HepG2 (cell line): ENCODE data around the gene ATP23. TPM values are rescaled to one million over a fixed set of nuclear protein-coding genes. Genes with fewer than 3 reads are reported as not detected.

Experiments
- CBX2 ChIP-seq, 2 experiments: fragments of 200-600 bp in 1 of 2; sonication (generic); formaldehyde crosslinking in 1 of 2; IDR thresholded peaks; 2 replicates each; pipeline versions ENCODE4 v1.7.0 to v1.8.1; 2018 to 2022; ENCODE audit warnings: low read depth in 2 of 2, low read length in 1 of 2, mild to moderate bottlenecking in 1 of 2, missing genetic modification reagents in 1 of 2
- DMAP1 ChIP-seq: IDR thresholded peaks from 2 replicates; pipeline ENCODE4 v1.6.1; 2016
- E2F1 ChIP-seq: sonication (generic); formaldehyde crosslinking; IDR thresholded peaks from 2 replicates; pipeline ENCODE4 v1.5.0; 2020; ENCODE audit warnings: missing genetic modification reagents
- E2F5 ChIP-seq: sonication (generic); formaldehyde crosslinking; conservative IDR thresholded peaks from 2 replicates; pipeline ENCODE4 v1.4.0; 2020; ENCODE audit warnings: missing genetic modification reagents
- HNF1A ChIP-seq, 2 experiments: sonication (generic) in 1 of 2; formaldehyde crosslinking in 1 of 2; IDR thresholded peaks; 2 replicates each; pipeline versions ENCODE4 v1.4.0 to v1.6.1; 2016 to 2020; ENCODE audit warnings: borderline replicate concordance in 1 of 2, low read depth in 1 of 2, mild to moderate bottlenecking in 1 of 2, missing genetic modification reagents in 1 of 2
- JUNB ChIP-seq: sonication (generic); formaldehyde crosslinking; IDR thresholded peaks from 2 replicates; pipeline ENCODE4 v1.8.0; 2022; ENCODE audit warnings: missing genetic modification reagents, mild to moderate bottlenecking, borderline replicate concordance
- MAX ChIP-seq: IDR thresholded peaks from 2 replicates; pipeline ENCODE4 v1.6.1; 2012; ENCODE audit warnings: inconsistent platforms
- NFKB2 ChIP-seq: sonication (generic); formaldehyde crosslinking; IDR thresholded peaks from 2 replicates; pipeline ENCODE4 v1.4.0; 2020; ENCODE audit warnings: missing genetic modification reagents, borderline replicate concordance
- NR3C1 ChIP-seq: sonication (generic); formaldehyde crosslinking; IDR thresholded peaks from 2 replicates; pipeline ENCODE4 v1.4.0; 2020; ENCODE audit warnings: missing genetic modification reagents
- NRL ChIP-seq: sonication (generic); formaldehyde crosslinking; IDR thresholded peaks from 2 replicates; pipeline ENCODE4 v1.5.0; 2020; ENCODE audit warnings: missing genetic modification reagents, mild to moderate bottlenecking, moderate library complexity, borderline replicate concordance
- PCBP2 ChIP-seq: fragments of 200-400 bp; formaldehyde crosslinking; optimal IDR thresholded peaks from 2 replicates; pipeline ENCODE3; 2018; ENCODE audit warnings: low read length, low read depth; ENCODE audit not compliant: poor library complexity, severe bottlenecking
- PPARG ChIP-seq: conservative IDR thresholded peaks from 2 replicates; pipeline ENCODE4 v1.6.1; 2016; ENCODE audit warnings: missing biosample characterization, missing genetic modification reagents
- RFX5 ChIP-seq: IDR thresholded peaks from 2 replicates; pipeline ENCODE4 v1.6.1; 2011; ENCODE audit warnings: low read depth, low read length, improper control_type of control experiment
- SOX13 ChIP-seq, 3 experiments: fragments of 450-650 bp in 1 of 3; sonication (generic) in 1 of 3; formaldehyde crosslinking in 1 of 3; IDR thresholded peaks in 2 of 3; conservative IDR thresholded peaks in 1 of 3; 2 replicates each; pipeline versions ENCODE4 v1.5.0 to v1.6.1; 2016 to 2020; ENCODE audit warnings: antibody characterized with exemption in 1 of 3, mild to moderate bottlenecking in 1 of 3, missing compliant biosample characterization in 1 of 3, missing genetic modification reagents in 1 of 3, moderate library complexity in 1 of 3
- XRCC5 ChIP-seq: fragments of 200-400 bp; formaldehyde crosslinking; optimal IDR thresholded peaks from 2 replicates; pipeline ENCODE3; 2017; ENCODE audit warnings: mild to moderate bottlenecking, low read length
- ZBTB25 ChIP-seq: IDR thresholded peaks from 2 replicates; pipeline ENCODE4 v1.6.1; 2018; ENCODE audit warnings: missing genetic modification reagents
- ZFP1 ChIP-seq: IDR thresholded peaks from 2 replicates; pipeline ENCODE4 v1.6.1; 2016
- ZMAT3 ChIP-seq: sonication (generic); formaldehyde crosslinking; conservative IDR thresholded peaks from 2 replicates; pipeline ENCODE4 v1.7.0; 2021; ENCODE audit warnings: missing genetic modification reagents
- ZNF253 ChIP-seq: sonication (generic); formaldehyde crosslinking; IDR thresholded peaks from 2 replicates; pipeline ENCODE4 v1.8.0; 2022; ENCODE audit warnings: mild to moderate bottlenecking, missing genetic modification reagents, borderline replicate concordance
- ZNF337 ChIP-seq: sonication (generic); formaldehyde crosslinking; IDR thresholded peaks from 2 replicates; pipeline ENCODE4 v1.5.1; 2020; ENCODE audit warnings: missing genetic modification reagents, low read depth, mild to moderate bottlenecking, borderline replicate concordance
- ZNF589 ChIP-seq: sonication (generic); formaldehyde crosslinking; conservative IDR thresholded peaks from 2 replicates; pipeline ENCODE4 v1.8.0; 2022; ENCODE audit warnings: mild to moderate bottlenecking, moderate library complexity, missing genetic modification reagents
- polyA plus RNA-seq, 8 experiments: library from polyadenylated mRNA; depleted of rRNA in 3 of 8; stranded (reverse) in 7 of 8; unstranded in 1 of 8; fragments of >200 nt; fragmentation: Illumina TruSeq in 4 of 8; extraction: Trizol in 4 of 8; gene quantifications; 2 replicates each; pipeline versions ENCODE4 v1.2.1 to v1.2.3, GENCODE V29; 2011 to 2016; ENCODE audit warnings: low read depth in 4 of 8, missing spikeins in 1 of 8, mixed read lengths in 1 of 8; ENCODE audit not compliant: insufficient read depth in 1 of 8
- total RNA-seq, 5 experiments: library from RNA; depleted of rRNA; stranded (reverse); fragments of >200 nt; fragmentation: Illumina TruSeq; extraction: Trizol; gene quantifications; 2 replicates each; pipeline ENCODE4 v1.2.3, GENCODE V29; 2016; ENCODE audit warnings: low read depth in 1 of 5

ATP23 gene
- total and polyA plus RNA-seq, 2 of the 13 experiments (the other 11 are each of a cell fraction or from before 2014, with no cell fraction given), result 12.1 to 14.7 TPM

- no peak for TF ChIP-seq HNF1A (IDR thresholded peaks at IDR 0.05; ENCODE audit: low read depth)
- TF ChIP-seq HNF1A (CRISPR knock-in tag; IDR thresholded peaks at IDR 0.05; ENCODE audit: borderline replicate concordance), result no peak
- peak; percentile 74; the same call in 1 of the 2 replicates for TF ChIP-seq NFKB2 (CRISPR knock-in tag)
- TF ChIP-seq DMAP1, result peak; percentile 75; the same call in 1 of the 2 replicates
- TF ChIP-seq SOX13 (IDR thresholded peaks at IDR 0.05), result no peak
- peak in 1 of 2 experiments; percentile 49; a peak in 2 of 4 replicates for TF ChIP-seq SOX13 (CRISPR knock-in tag; conservative IDR thresholded peaks at IDR 0.05 in 1 of 2, IDR thresholded peaks at IDR 0.05 in 1 of 2)
- no peak for TF ChIP-seq CBX2 (IDR thresholded peaks at IDR 0.05; ENCODE audit: low read depth, low read length)
- TF ChIP-seq CBX2 (CRISPR knock-in tag; IDR thresholded peaks at IDR 0.05; ENCODE audit: low read depth), result no peak
- peak; percentile 14 for TF ChIP-seq XRCC5
- TF ChIP-seq JUNB (CRISPR knock-in tag), result no peak
- TF ChIP-seq NRL (CRISPR knock-in tag), result peak; percentile 25; the same call in 1 of the 2 replicates
- no peak for TF ChIP-seq NR3C1 (CRISPR knock-in tag)
- 0 out of 2 replicates have a peak, but pooled peaks have one; percentile 32 for TF ChIP-seq ZNF589 (CRISPR knock-in tag)
- TF ChIP-seq ZNF253 (CRISPR knock-in tag), result no peak
- no peak for TF ChIP-seq E2F1 (CRISPR knock-in tag)
- no peak for TF ChIP-seq ZMAT3 (CRISPR knock-in tag)
- peak; percentile 76; the same call in 1 of the 2 replicates for TF ChIP-seq E2F5 (CRISPR knock-in tag)
- peak; percentile 83 for TF ChIP-seq ZFP1
- peak; percentile 74 for TF ChIP-seq MAX
- no peak for TF ChIP-seq PCBP2
- no peak for TF ChIP-seq RFX5
- TF ChIP-seq PPARG (CRISPR knock-in tag), result peak; percentile 34; the same call in 1 of the 2 replicates
- no peak for TF ChIP-seq ZBTB25 (CRISPR knock-in tag)
- TF ChIP-seq ZNF337 (CRISPR knock-in tag), result no peak
These were observed at the start of gene ATP23 (continued) for GRCh38 chr12:57941165-57941894.
